Activated naive CD4-positive, alpha-beta T cell treated with anti-CD3 and anti-CD28 coated beads, Interleukin-2, amount 50 U/mL, for 72 hours (primary cell): ENCODE data around the gene CHGA. TPM values are rescaled to one million over a fixed set of nuclear protein-coding genes. Genes with fewer than 3 reads are reported as not detected.

ENCODE experiments used
- ATAC-seq, 2 donors: fragments of 150-1000 bp; cut with Tn5 transposase; 2 replicates each; pipeline ENCODE4 v1.10.0; 2021; ENCODE audit warnings: mild to moderate bottlenecking in 2 of 2, moderate library complexity in 2 of 2
- DNase-seq, 2 donors: peaks; one replicate each; pipeline ENCODE4 v3.0.0; 2021 to 2022; ENCODE audit warnings: low spot score in 2 of 2
- H3K27ac Mint-ChIP-seq, 2 donors: one replicate each; pipeline ENCODE4 v1.8.0; 2022; ENCODE audit warnings: mild to moderate bottlenecking in 2 of 2, mixed read lengths in 2 of 2
- H3K36me3 Mint-ChIP-seq, 2 donors: one replicate each; pipeline ENCODE4 v1.8.0; 2022; ENCODE audit warnings: mixed read lengths in 2 of 2
- H3K9me3 Mint-ChIP-seq, 2 donors: one replicate each; pipeline ENCODE4 v1.8.0; 2022; ENCODE audit warnings: mixed read lengths in 2 of 2
- total RNA-seq, 2 donors: library from RNA; stranded (reverse); gene quantifications; one replicate each; pipeline ENCODE4 v1.2.3, GENCODE V29; 2022

The CHGA gene
- total RNA-seq, 2 donors from 2014 or later, result not detected

- DNase-seq, result no peak
- H3K27ac Mint-ChIP-seq, result no peak overlapping the region
- no peaks in the 10 kb centered on the region for H3K9me3 Mint-ChIP-seq
- ATAC-seq, result no peak
- H3K36me3 Mint-ChIP-seq, result no peaks in the 10 kb centered on the region
Observed at GRCh38 chr14:92934196-92935085, 11.5 kb downstream of the CHGA start.

- H3K36me3 Mint-ChIP-seq, result no peaks in the 10 kb centered on the region
- ATAC-seq, result no peak
- no peak overlapping the region for H3K27ac Mint-ChIP-seq
- no peaks in the 10 kb centered on the region for H3K9me3 Mint-ChIP-seq
- DNase-seq, result no peak
Observed at GRCh38 chr14:92935446-92935845, 12.5 kb downstream of the CHGA start.

- Mint-ChIP-seq H3K9me3 (no peaks in the 10 kb centered on the region), H3K27ac (no peak overlapping the region), H3K36me3 (no peaks in the 10 kb centered on the region)
- no peak for ATAC-seq
- no peak for DNase-seq
Observed at GRCh38 chr14:92936085-92936484, 13.1 kb downstream of the CHGA start.

- peak in 1 of 2 donors; percentile 61 for DNase-seq
- ATAC-seq, result peak in 1 of 2 donors; percentile 85
- Mint-ChIP-seq H3K36me3 (no peaks in the 10 kb centered on the region), H3K9me3 (no peaks in the 10 kb centered on the region), H3K27ac (peak overlapping the region; percentile 71 to 84)
Observed at GRCh38 chr14:92937051-92937937, 14.3 kb downstream of the CHGA start.

- Mint-ChIP-seq H3K36me3 (no peaks in the 10 kb centered on the region), H3K27ac (peak overlapping the region in 1 of 2 donors; percentile 71), H3K9me3 (no peaks in the 10 kb centered on the region)
- ATAC-seq (no peak), DNase-seq (no peak)
Observed at GRCh38 chr14:92938235-92938875, 15.4 kb downstream of the CHGA start.

- ATAC-seq (no peak), DNase-seq (no peak)
- no peaks in the 10 kb centered on the region for H3K9me3 Mint-ChIP-seq
- H3K27ac Mint-ChIP-seq, result no peak overlapping the region
- H3K36me3 Mint-ChIP-seq, result no peaks in the 10 kb centered on the region
Observed at GRCh38 chr14:92938890-92939671, 16.1 kb downstream of the CHGA start.

- Mint-ChIP-seq H3K9me3 (no peaks in the 10 kb centered on the region), H3K27ac (no peak overlapping the region), H3K36me3 (no peaks in the 10 kb centered on the region)
- ATAC-seq (no peak), DNase-seq (no peak)
Observed at GRCh38 chr14:92939699-92940098, 16.7 kb downstream of the CHGA start.

GRCh38 chr14:92940543-92940942 lies 17.6 kb downstream of the CHGA start:
- no peaks in the 10 kb centered on the region for H3K36me3 Mint-ChIP-seq
- ATAC-seq (no peak), DNase-seq (no peak)
- no peak overlapping the region for H3K27ac Mint-ChIP-seq
- no peaks in the 10 kb centered on the region for H3K9me3 Mint-ChIP-seq

- DNase-seq, result no peak
Observed at GRCh38 chr14:92941531-92941930, 18.6 kb downstream of the CHGA start.

GRCh38 chr14:92942136-92942535 lies 19.2 kb downstream of the CHGA start:
- ATAC-seq (no peak), DNase-seq (no peak)
- Mint-ChIP-seq H3K9me3 (no peaks in the 10 kb centered on the region), H3K27ac (peak overlapping the region in 1 of 2 donors; percentile 29), H3K36me3 (no peaks in the 10 kb centered on the region)

More at GRCh38 chr14:92941531-92941930, 18.6 kb downstream of the CHGA start:
- no peak for ATAC-seq
- Mint-ChIP-seq H3K9me3 (no peaks in the 10 kb centered on the region), H3K36me3 (no peaks in the 10 kb centered on the region), H3K27ac (no peak overlapping the region)

- H3K9me3 Mint-ChIP-seq, result no peaks in the 10 kb centered on the region
- ATAC-seq (no peak), DNase-seq (no peak)
- H3K27ac Mint-ChIP-seq, result peak overlapping the region in 1 of 2 donors; percentile 29
- H3K36me3 Mint-ChIP-seq, result no peaks in the 10 kb centered on the region
Observed at GRCh38 chr14:92942576-92942975, 19.6 kb downstream of the CHGA start.

GRCh38 chr14:92942976-92943710 lies 20.2 kb downstream of the CHGA start:
- Mint-ChIP-seq H3K9me3 (no peaks in the 10 kb centered on the region), H3K36me3 (no peaks in the 10 kb centered on the region), H3K27ac (no peak overlapping the region)
- ATAC-seq, result no peak
- no peak for DNase-seq

GRCh38 chr14:92943855-92944570 lies 21.1 kb downstream of the CHGA start:
- DNase-seq (no peak), ATAC-seq (no peak)
- no peaks in the 10 kb centered on the region for H3K9me3 Mint-ChIP-seq
- H3K27ac Mint-ChIP-seq, result peak overlapping the region; percentile 4 to 38
- H3K36me3 Mint-ChIP-seq, result no peaks in the 10 kb centered on the region

GRCh38 chr14:92944976-92945375 lies 22.0 kb downstream of the CHGA start:
- Mint-ChIP-seq H3K27ac (peak overlapping the region; percentile 4 to 38), H3K9me3 (no peaks in the 10 kb centered on the region), H3K36me3 (no peaks in the 10 kb centered on the region)
- ATAC-seq, result no peak
- no peak for DNase-seq

GRCh38 chr14:92945544-92945943 lies 22.6 kb downstream of the CHGA start:
- no peaks in the 10 kb centered on the region for H3K36me3 Mint-ChIP-seq
- H3K27ac Mint-ChIP-seq, result no peak overlapping the region
- DNase-seq (no peak), ATAC-seq (no peak)
- no peaks in the 10 kb centered on the region for H3K9me3 Mint-ChIP-seq
